Fibroblast of skin of scalp (primary cell): ENCODE results near the gene MAP1A.

Experiments
- DNase-seq: peaks from one replicate; pipeline ENCODE4 v3.0.0-alpha.2; 2013

The MAP1A gene

DNA sequence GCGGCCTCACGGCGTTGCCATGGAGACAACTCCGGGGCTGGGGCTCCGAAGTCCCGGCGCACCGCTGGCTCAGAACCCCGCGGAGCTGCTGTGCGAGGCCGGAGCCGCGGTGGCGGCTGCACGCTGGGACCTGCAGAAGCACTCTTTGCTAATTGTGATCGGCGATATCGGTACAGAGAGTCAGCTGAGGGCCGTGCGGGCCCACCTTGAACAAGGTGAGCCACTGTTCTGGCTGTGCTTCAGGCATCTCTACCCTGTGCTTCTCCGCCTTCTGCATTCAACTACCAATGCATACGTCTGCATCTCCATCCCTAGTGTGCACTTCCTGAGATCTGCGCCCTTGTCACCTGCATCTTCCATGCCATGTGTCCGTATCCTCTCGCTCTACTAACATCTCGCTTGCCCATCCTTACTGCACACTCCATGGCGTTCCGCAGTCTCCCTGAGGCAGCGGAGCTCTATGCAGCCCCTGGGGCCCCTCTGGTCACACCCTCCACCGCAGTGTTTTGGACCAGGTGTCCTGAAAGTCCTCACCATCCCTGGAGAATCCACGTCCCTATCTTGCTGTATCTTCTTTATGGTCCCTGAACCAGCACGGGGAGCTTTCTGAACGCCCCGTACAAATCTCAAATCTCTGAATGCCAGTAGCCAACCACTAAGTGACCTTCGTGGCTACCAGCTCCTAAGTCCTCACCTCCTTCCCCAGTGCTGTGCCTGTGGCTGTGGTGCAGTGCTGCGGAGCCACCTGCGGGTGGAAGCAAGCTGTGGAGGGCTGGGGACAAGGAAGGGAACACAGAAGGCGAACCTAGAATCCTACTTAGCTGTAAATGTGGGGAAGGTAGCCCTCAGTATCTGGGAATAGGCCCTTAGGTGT is 6.2 kb upstream of the MAP1A start:
- no peak for DNase-seq

DNA sequence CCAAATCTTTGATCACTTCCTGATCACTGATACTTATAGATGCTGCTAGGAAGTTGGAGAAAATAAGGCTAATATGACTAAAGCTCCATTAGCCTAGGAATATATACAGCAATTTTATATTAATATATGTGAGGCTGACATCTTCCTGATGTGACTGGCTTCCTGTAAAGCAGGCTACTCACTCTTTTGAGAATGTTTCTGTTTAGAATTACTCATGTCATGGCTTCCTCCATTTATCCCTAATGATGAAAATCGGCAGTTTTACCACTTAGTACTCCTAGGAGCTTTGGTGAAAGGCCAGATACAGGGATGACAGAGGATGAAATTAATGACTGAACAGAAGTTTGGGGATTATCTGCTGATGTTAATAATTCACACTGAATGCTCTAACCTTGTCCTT is 3.9 kb upstream of the MAP1A start:
- DNase-seq, result no peak

DNA sequence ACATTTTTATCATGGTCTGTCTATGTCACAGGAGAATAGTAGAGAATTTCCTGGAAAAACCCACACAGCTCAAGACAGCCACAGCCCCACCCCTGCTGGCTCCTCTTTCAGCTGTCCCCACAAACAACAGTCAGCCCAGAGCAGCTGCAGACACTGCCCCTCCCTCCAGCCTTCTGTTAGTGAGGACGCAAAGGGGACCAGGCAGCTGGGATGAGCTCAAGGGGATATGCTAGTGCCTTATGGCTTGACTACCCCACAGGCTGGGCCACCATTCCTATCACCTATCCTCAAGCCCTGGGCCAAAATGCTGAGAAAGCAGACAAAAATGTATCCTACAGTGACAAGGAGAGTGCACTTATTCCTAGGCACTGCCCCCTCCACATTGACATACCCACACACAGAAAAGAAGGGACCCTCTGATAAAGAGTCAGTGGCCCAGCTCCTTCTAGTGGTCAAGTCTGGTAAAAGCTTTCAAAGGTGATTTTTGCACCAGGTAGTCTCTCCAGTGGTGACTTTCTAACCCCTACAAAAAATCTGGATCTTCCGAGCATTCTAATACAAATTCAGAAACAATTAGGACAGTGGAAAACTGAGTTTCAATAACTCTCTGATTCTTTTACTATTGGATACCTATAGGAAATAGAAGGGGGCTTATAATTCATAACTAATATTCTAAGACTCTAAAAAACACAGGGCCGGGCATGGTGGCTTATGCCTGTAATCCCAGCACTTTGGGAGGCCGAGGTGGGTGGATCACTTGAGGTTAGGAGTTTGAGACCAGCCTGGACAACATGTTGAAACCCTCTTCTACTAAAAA is 3.0 kb upstream of the MAP1A start:
- peak; percentile 64 for DNase-seq

DNA sequence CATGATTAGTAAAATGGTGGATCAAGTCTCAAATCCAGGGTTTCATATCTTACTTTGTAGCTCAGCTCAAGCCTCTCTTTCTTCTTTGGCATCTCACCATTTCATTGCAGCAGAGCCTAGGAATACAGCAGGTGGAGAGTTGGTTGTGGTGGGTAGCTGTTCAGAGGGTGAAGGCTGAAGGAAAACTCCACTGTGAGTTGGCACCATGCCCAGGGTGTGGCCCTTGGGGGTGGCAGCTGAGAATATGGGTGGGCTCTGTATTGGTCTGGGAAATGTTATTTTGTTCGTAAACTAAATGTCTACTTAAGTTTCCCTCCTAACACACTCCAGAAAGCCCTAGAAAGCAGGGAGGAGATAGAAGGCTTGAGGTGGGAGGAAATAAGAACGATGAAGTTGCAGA is 1.7 kb upstream of the MAP1A start:
- DNase-seq, result no peak

DNA sequence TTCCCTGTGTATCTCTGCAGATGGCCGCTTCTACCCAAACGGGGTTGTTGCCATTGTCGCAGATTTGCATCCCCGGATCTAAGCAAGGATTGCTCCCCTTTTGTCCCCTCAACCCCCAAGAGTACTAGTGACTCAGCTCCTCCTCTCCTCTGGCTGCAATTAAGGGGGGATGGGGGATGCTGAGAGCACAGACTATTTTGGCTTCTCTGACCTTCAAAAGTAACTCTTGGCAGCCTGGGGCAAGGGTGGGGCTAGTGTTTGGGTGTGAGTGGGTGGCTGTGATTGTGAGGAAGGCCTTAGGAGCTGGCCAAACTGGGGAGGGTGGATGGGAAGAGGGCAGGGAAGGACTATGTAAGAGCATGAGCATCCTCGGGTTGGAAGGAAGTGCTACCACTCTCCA is 1.2 kb upstream of the MAP1A start:
- peak; percentile 79 for DNase-seq

DNA sequence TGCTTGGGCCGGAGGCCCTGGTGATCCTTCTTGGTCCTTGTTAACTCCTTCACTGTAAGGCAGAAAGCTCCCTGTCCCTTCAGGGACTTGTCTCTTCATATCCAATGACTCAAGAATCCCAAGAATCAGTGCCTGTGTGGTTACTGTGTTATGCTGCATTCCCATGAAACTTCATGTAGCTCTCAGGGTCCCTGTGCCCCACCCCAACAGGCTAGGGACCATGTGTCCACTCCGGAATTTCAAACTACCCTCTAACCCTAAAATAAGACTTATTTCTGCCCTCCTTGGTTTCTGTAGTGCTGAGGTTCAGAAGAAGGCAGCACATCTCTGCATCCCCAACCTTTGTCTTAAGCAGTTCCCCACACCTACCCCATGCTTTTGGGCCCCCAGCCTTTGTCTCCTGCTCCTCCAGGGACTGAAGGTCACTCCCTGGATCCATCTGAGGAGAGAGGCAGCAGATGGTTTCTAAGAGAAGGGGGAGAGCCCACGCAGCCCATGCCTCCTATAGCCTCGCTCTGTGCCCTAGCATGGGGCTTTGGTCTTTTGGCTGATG is 531 bp upstream of the MAP1A start:
- DNase-seq, result peak; percentile 92

DNA sequence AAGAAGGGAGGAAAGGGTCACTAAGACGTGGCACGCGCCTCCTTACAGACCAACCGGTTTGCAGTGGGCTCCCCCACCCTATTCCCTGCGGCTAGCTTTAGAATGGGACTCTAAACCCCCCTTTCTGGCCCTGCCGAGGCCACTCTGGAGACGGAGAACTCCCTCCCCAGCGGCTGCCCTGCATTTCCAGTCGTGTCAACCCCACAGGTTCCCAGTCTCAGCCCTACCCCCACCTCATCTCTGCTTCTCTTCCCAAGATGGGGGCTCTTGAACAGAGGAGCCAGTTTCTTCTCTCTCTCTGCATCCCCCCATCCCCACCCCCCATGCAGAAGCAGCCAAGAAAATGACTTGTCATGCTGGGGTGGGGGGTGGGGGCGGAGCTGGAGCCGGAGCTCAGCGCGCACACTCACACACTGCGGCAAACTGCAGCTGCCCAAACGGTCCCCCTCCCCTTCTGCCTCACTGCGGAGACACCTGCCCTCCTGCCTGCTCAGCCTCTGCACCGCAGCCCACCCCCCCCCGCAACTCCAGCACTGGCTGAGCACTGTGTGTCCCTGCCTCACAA is 871 bp downstream of the MAP1A start:
- peak; percentile 79 for DNase-seq

DNA sequence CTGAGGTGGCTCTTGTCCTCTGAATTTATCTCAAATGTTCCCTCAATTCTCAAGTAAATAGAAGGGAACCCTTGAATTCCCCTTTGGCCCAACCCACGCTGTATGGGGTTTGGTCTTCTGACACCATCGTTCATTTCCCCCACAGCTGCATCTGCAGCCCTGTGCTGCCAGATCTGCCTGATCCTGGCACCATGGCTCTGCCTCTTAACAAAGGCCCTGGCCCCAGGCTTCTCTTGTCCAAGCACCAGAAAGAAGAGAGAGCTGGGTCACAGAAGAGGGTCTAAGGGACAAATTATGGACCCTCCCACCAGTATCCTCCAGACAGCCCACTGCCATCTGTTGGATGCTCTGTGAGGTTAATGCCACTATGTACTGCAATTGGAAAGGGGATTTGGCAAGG is 1.8 kb downstream of the MAP1A start:
- no peak for DNase-seq

DNA sequence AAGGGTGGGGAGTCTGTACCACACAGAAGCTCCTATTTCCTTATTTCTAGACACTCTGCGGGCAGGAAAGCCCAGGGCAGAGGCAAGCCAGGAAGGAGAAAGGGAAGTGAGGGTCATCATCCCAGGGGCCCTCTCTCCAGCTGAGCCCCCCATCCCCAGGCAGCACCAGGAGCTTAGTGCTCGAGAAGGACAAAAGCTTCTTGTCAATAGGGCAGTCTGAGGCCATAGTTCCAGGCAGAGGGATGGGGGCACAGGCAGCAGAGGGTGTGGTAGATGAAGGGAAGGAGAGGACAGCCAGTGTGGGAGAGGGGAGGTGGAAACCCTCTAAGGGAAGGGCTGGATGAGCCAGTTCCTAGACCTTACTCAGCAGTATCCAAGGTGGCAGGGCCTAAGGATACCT is 2.7 kb downstream of the MAP1A start:
- no peak for DNase-seq

DNA sequence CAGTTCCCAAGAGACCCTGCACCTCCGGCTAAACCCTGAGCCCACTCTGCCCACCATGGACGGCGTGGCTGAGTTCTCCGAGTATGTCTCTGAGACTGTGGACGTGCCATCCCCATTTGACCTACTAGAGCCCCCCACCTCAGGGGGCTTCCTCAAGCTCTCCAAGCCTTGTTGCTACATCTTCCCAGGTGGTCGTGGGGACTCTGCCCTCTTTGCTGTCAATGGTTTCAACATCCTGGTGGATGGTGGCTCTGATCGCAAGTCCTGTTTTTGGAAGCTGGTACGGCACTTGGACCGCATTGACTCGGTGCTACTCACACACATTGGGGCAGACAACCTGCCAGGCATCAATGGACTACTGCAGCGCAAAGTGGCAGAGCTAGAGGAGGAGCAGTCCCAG is 4.0 kb downstream of the MAP1A start:
- DNase-seq, result no peak

DNA sequence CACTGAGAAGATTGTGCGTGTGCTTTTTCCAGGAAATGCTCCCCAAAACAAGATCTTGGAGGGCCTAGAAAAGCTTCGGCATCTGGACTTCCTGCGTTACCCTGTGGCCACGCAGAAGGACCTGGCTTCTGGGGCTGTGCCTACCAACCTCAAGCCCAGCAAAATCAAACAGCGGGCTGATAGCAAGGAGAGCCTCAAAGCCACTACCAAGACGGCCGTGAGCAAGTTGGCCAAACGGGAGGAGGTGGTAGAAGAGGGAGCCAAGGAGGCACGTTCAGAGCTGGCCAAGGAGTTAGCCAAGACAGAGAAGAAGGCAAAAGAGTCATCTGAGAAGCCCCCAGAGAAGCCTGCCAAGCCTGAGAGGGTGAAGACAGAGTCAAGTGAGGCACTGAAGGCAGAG is 4.8 kb downstream of the MAP1A start:
- no peak for DNase-seq

DNA sequence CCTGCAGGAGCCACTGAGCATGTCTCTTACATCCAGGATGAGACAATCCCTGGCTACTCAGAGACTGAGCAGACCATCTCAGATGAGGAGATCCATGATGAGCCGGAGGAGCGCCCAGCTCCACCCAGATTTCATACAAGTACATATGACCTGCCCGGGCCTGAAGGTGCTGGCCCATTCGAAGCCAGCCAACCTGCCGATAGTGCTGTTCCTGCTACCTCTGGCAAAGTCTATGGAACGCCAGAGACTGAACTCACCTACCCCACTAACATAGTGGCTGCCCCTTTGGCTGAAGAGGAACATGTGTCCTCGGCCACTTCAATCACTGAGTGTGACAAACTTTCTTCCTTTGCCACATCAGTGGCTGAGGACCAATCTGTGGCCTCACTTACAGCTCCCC is 6.2 kb downstream of the MAP1A start:
- no peak for DNase-seq

DNA sequence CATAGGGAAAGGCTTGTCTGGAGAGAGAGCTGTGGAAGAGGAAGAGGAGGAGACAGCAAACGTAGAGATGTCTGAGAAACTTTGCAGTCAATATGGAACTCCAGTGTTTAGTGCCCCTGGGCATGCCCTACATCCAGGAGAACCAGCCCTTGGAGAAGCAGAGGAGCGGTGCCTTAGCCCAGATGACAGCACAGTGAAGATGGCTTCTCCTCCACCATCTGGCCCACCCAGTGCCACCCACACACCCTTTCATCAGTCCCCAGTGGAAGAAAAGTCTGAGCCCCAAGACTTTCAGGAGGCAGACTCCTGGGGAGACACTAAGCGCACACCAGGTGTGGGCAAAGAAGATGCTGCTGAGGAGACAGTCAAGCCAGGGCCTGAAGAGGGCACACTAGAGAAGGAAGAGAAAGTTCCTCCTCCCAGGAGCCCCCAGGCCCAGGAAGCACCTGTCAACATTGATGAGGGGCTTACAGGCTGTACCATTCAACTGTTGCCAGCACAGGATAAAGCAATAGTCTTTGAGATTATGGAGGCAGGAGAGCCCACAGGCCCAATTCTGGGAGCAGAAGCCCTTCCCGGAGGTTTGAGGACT is 6.9 kb downstream of the MAP1A start:
- no peak for DNase-seq

DNA sequence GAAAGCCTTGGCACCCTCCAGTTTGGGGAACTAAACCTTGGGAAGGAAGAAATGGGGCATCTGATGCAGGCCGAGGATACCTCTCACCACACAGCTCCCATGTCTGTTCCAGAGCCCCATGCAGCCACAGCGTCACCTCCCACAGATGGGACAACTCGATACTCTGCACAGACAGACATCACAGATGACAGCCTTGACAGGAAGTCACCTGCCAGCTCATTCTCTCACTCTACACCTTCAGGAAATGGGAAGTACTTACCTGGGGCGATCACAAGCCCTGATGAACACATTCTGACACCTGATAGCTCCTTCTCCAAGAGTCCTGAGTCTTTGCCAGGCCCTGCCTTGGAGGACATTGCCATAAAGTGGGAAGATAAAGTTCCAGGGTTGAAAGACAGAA is 7.7 kb downstream of the MAP1A start:
- DNase-seq, result no peak

DNA sequence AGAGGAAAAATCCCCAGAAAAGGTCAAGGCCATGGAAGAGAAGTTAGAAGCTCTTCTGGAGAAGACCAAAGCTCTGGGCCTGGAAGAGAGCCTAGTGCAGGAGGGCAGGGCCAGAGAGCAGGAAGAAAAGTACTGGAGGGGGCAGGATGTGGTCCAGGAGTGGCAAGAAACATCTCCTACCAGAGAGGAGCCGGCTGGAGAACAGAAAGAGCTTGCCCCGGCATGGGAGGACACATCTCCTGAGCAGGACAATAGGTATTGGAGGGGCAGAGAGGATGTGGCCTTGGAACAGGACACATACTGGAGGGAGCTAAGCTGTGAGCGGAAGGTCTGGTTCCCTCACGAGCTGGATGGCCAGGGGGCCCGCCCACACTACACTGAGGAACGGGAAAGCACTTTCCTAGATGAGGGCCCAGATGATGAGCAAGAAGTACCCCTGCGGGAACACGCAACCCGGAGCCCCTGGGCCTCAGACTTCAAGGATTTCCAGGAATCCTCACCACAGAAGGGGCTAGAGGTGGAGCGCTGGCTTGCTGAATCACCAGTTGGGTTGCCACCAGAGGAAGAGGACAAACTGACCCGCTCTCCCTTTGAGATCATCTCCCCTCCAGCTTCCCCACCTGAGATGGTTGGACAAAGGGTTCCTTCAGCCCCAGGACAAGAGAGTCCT is 9.0 kb downstream of the MAP1A start:
- DNase-seq, result no peak

DNA sequence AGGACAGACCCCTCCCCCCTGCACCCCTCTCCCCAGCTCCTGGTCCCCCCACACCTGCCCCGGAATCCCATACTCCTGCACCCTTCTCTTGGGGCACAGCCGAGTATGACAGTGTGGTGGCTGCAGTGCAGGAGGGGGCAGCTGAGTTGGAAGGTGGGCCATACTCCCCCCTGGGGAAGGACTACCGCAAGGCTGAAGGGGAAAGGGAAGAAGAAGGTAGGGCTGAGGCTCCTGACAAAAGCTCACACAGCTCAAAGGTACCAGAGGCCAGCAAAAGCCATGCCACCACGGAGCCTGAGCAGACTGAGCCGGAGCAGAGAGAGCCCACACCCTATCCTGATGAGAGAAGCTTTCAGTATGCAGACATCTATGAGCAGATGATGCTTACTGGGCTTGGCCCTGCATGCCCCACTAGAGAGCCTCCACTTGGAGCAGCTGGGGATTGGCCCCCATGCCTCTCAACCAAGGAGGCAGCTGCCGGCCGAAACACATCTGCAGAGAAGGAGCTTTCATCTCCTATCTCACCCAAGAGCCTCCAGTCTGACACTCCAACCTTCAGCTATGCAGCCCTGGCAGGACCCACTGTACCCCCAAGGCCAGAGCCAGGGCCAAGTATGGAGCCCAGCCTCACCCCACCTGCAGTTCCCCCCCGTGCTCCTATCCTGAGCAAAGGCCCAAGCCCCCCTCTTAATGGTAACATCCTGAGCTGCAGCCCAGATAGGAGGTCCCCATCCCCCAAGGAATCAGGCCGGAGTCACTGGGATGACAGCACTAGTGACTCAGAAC is 9.8 kb downstream of the MAP1A start:
- DNase-seq, result no peak

DNA sequence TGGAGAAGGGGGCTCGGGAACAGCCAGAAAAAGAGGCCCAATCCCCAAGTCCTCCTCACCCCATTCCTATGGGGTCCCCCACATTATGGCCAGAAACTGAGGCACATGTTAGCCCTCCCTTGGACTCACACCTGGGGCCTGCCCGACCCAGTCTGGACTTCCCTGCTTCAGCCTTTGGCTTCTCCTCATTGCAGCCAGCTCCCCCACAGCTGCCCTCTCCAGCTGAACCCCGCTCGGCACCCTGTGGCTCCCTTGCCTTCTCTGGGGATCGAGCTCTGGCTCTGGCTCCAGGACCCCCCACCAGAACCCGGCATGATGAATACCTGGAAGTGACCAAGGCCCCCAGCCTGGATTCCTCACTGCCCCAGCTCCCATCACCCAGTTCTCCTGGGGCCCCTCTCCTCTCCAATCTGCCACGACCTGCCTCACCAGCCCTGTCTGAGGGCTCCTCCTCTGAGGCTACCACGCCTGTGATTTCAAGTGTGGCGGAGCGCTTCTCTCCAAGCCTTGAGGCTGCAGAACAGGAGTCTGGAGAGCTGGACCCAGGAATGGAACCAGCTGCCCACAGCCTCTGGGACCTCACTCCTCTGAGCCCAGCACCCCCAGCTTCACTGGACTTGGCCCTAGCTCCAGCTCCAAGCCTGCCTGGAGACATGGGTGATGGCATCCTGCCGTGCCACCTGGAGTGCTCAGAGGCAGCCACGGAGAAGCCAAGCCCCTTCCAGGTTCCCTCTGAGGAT is 10.6 kb downstream of the MAP1A start:
- no peak for DNase-seq

DNA sequence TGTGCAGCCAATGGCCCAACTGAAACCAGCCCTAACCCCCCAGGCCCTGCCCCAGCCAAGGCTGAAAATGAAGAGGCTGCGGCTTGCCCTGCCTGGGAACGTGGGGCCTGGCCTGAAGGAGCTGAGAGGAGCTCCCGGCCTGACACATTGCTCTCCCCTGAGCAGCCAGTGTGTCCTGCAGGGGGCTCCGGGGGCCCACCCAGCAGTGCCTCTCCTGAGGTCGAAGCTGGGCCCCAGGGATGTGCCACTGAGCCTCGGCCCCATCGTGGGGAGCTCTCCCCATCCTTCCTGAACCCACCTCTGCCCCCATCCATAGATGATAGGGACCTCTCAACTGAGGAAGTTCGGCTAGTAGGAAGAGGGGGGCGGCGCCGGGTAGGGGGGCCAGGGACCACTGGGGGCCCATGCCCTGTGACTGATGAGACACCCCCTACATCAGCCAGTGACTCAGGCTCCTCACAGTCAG is 11.2 kb downstream of the MAP1A start:
- DNase-seq, result no peak

DNA sequence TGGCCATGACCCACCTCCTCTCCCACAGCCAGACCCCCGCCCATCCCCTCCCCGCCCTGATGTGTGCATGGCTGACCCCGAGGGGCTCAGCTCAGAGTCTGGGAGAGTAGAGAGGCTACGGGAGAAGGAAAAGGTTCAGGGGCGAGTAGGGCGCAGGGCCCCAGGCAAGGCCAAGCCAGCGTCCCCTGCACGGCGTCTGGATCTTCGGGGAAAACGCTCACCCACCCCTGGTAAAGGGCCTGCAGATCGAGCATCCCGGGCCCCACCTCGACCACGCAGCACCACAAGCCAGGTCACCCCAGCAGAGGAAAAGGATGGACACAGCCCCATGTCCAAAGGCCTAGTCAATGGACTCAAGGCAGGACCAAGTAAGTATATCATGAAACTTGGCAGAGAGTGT is 11.7 kb downstream of the MAP1A start:
- no peak for DNase-seq

DNA sequence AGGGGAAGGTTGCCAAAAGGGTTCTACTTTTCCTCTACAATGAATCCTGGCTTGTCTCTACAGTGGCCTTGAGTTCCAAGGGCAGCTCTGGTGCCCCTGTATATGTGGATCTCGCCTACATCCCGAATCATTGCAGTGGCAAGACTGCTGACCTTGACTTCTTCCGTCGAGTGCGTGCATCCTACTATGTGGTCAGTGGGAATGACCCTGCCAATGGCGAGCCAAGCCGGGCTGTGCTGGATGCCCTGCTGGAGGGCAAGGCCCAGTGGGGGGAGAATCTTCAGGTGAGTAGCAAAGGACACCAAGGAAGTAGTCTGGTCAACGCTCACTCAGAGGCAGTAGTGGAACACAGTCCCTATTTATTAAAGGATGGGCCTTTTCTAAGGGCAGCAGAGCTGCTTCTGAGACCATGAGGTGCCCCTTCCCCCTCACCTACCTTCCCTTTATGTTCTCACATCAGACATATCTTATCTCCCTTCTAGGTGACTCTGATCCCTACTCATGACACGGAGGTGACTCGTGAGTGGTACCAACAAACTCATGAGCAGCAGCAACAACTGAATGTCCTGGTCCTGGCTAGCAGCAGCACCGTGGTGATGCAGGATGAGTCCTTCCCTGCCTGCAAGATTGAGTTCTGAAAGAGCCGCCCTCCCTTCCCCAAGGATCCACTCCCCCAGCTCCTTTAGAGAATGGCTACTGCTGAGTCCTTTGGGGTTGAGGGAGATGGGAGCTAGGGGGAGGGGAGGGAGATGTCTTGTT is 12.4 kb downstream of the MAP1A start:
- no peak for DNase-seq
